GM21528 (cell line): ENCODE results near the gene XPR1.
A peak's percentile ranks its signal among the peaks of the same experiment; 100 is the strongest.

Source experiments
- ATAC-seq: cut with Tn5 transposase; IDR thresholded peaks from one replicate; pipeline ENCODE4 v1.9.1; 2021; ENCODE audit warnings: mild to moderate bottlenecking, moderate library complexity; ENCODE audit not compliant: unreplicated experiment, low FRiP score

XPR1 gene

GRCh38 chr1:180909462-180909976, 277.7 kb downstream of the XPR1 start:
- ATAC-seq = peak; percentile 47

GRCh38 chr1:180911640-180912191, 279.9 kb downstream of the XPR1 start:
- ATAC-seq = no peak

- ATAC-seq = no peak
These were observed 280.5 kb downstream of the XPR1 start for GRCh38 chr1:180912211-180912800.

DNA sequence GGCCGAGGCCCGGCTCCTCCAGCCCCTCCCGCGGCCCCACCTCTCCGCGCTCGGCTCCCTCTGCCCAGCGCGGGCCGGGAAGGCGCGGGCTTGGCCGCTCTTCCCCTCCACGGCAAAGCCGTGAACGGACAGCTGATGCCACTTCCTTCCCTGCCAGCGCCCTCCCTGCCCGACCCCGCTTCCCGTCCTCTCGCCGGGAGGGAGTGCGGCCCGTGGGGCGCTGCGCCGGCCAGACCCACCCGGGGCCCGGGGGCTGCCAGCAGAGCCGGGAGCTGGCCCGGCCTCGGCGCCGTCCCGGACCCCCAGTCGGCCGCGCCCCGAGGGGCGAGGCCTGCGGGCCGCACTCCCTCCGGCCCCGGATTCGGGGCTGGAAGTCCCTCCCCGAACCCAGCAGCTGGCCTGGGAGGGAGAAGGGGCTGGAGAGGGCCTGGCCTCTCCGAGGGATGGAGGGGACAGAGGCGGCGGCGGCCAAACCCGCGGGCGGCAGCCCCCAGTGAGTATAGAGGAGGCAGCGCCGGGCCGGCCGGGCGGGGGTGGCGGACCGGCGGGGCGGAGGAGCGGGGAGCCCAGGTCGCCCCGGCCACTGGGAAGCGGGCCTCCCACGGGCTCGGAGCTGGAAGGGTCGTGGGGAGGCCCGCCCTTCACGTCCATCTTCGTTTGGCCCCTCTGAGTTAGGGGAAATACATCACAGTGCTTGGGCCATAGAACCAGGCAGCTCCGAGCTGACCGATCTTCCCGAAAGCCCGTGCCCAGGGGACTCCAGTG, 281.2 kb downstream of the XPR1 start, which contains the start of gene KIAA1614:
TSS of gene KIAA1614 (plus strand) at position 97 of the 765 bp plus-strand sequence. CDS start at position 444, 347 bp downstream.
- no peak for ATAC-seq

DNA sequence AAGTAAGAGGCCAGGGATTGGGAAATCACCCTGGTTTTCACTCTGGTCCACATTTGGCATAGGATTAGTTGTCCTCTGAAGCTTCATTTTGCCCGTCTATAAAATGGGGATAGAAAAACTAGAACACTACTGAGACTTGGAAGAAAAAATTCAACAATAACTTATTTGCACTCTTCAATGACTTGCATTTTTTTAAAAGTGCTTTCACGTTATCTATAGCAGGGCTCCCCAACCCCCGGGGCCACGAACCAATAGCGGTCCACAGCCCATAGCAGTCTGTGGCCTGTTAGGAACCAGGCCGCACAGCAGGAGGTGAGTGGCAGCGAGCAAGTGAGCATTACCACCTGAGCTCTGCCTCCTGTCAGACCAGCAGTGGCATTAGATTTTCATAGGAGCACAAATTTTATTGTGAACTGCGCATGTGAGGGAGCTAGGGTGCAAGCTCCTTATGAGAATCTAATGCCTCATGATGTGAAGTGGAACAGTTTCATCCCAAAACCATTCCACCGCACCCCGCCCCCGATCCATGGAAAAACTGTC, 283.7 kb downstream of the XPR1 start:
- no peak for ATAC-seq

GRCh38 chr1:180916012-180916770, 284.4 kb downstream of the XPR1 start:
- no peak for ATAC-seq

- ATAC-seq = no peak
These were observed 284.9 kb downstream of the XPR1 start for GRCh38 chr1:180916771-180917170.

GRCh38 chr1:180917306-180918065, 285.7 kb downstream of the XPR1 start:
- ATAC-seq = no peak

DNA sequence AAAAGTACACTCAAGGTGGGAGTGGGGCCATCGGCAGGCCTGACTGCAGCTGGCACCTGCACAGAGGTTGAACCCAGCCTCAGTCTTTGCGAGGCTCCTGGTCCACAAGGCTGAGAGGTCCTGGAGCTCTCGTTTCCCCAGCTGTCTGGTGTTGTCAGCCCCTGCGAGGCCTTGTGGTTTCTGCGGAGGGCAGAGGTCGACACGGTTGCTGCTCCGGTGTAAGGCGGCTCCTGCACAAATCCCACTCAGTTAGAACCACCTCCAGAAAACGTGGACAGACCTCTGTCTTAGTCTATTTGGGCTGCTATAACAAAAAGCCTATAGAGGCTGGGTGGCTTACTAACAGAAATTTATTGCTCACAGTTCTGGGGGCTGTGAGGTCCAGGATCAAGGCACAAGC, 286.7 kb downstream of the XPR1 start:
- ATAC-seq = no peak

- no peak for ATAC-seq
These were observed 287.4 kb downstream of the XPR1 start for GRCh38 chr1:180919183-180919700.

- ATAC-seq = no peak
These were observed 288.4 kb downstream of the XPR1 start for GRCh38 chr1:180920193-180920592.

DNA sequence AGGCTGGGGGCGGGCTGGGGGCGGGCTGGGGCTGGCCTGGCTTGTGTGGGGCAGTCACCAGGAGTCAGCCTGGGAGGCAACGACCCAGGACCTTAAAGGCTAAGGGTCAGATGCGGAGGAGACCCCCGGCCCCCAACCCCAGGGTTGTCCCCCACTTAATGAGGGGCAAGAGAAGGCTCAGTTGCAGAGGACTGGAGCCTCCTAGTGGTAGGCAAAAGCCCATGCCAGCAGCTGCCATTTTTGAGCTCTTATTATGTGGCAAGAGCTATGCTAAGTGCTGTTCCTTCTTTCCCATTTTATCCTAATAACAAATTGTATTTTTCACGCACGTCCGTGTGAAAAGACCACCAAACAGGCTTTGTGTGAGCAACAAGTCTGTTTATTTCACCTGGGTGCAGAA, 288.9 kb downstream of the XPR1 start:
- ATAC-seq = no peak

DNA sequence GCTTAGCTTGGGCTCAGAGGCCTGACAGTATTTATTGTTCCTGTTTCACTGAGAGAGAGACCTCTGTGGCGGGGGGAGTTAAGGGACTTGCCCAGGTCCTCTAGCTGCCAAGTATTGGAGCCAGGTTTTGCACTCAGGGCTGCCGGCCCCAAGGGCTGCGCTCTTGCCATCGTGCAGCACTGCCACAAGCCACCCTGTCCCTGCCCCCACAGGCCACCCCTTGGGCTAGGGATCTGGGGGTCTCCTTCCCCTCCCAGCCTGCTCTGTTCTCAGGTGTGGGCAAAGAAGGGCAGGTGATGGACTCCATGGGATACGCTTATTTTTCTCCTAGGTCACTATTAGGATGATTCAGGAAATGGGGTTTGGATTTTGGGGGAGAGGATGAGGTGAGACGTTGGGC, 289.6 kb downstream of the XPR1 start:
- ATAC-seq = no peak

GRCh38 chr1:180921891-180922630, 290.2 kb downstream of the XPR1 start:
- ATAC-seq = no peak

DNA sequence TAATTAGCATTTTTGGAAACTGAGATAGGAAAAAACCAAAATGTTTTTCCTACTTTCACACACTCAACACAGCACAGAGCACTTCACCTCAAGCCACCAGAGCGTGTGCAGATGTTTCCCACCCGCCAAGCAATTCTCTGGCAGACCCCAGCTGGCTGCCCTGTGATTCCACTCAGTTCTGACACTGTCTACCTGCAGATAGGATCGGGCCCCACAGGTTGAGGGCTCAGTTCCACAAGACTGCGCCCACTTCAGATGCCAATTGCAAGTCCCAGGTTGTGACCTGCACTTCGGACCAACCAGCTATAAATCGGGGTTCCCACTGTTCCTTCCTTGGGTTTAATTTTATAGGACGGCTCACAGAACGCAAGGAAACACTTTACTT, 290.8 kb downstream of the XPR1 start:
- no peak for ATAC-seq

GRCh38 chr1:180923021-180923841, 291.4 kb downstream of the XPR1 start:
- ATAC-seq = no peak

- no peak for ATAC-seq
These were observed 292.1 kb downstream of the XPR1 start for GRCh38 chr1:180923887-180924286.

GRCh38 chr1:180924939-180925338, 293.1 kb downstream of the XPR1 start:
- no peak for ATAC-seq
